ENCODE results near the gene SNAP47.

- no peak for TF ChIP-seq POLR2AphosphoS5 (IDR thresholded peaks at IDR 0.05)
- no peak for TF ChIP-seq CTCF (IDR thresholded peaks at IDR 0.05)
Measured at GRCh38 chr1:227753999-227754711, 18.9 kb downstream of the SNAP47 start.

Data from prostate gland (tissue), 2 donors.